Stimulated activated CD8-positive, alpha-beta memory T cell treated with anti-CD3 and anti-CD28 coated beads, Interleukin-7, amount 100 ng/mL, for 24 hours (primary cell): ENCODE results near the gene PPP2R5C.

Source experiments
- DNase-seq: peaks from one replicate; pipeline ENCODE4 v3.0.0-alpha.2; 2020; ENCODE audit warnings: low read depth

Gene PPP2R5C

DNA sequence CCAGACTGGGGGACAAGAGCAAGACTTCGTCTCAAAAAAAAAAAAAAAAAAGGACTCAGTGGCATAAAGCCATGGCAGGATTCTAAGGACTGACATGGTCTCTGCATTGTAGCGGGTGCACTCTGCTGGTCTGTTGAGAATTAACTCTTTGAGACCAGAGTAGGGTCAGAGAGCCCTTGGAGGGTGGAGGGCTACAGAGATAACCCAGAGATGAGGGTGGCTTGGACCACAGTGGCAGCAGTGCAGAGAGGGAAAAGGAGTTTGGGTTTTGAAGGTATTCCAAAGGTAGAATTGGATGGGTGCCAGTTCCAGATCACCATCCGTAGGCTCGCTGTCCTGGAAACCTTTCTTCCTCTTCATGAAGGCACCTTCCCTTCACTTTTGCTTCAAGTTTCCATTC lies 188.6 kb downstream of the PPP2R5C start:
- DNase-seq, result no peak

DNA sequence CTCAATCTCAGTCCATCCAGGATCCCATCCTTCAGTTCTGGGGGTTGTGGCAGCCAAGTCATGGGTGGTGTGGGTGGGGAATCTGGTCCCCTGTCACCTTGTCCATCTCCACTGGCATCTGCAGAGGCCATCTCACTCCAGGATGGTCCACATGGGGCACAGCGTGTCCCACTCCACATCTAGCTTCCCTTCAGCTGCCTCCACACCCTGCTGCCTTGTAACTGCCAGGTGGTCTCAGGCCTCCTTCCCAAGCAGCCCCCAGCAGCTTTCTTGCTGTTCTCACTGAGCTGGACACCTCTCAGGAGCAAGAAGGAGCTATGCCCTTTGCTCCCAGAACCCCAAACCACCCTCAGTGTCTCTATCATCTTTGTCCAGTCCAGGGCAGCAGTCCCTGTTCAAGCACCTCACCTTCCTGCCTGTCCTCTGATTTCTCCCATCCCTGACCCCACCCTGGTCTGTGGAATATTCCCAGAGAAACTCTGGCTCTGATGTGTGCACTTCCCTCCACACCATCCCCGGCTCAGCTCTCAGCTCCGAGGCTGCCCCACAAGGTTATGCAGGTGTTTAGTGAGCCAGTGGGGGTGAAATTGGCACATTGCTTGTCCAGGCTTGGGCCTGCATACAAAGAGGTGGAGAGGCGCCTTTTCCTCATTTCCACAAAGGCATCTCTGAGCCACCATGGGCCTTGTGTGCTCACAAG lies 189.2 kb downstream of the PPP2R5C start:
- DNase-seq, result no peak

DNA sequence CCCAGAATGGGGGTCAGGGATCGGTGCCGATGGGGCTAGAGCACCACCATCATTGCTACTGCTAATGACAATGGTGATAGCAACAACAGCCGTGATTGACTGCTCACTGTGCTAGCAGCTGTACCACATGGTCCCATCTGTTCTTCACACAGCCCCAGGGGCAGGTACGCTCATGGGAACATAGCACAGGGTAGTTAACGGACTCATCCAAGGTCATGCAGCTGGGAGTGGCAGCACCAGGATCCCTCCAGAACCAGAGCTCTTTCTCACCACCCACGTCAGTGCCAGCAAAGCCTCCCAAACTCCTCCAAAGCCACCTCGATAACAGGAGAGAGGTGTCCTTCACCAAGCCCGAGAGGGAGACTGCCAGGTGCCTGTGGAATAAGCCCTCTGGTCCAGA lies 191.6 kb downstream of the PPP2R5C start:
- no peak for DNase-seq

DNA sequence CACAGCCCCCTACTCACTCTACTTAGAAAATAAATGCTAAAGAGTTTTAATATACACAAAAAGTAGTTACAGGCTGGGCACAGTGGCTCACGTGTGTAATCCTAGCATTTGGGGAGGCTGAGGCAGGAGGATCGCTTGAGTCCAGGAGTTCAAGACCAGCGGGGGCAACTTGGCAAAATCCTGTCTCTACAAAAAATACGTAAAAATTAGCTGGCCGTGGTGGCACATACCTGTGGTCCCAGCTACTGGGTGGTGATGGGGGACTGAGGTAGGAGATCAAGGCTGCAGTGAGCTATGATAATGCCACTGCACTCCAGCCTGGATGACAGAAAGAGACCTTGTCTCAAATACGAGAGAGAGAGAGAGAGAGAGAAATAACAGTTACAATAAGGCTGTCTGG lies 193.0 kb downstream of the PPP2R5C start:
- DNase-seq, result no peak

DNA sequence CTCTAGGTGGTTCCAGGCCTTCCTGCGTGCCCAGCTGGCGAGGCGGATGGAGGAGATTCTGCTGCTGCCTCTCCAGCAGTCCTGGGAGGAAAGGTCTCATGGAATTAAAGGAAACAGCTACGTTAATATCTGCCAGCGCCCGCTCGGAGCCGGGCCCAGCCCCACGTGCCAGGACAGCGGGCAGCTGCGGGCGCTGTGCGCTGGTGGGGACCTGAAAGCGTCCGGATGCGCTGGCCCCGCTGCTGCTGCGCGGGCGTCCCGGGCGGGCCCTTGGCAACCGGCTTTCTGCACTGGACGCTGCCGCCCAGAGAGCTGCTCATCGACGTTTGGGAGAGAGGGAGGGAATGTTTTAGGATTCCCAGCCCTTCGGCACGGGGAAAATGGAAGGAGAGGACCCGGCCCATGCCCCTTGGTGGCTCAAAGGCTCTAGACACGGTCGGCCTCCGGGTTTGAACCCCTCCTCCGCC lies 194.2 kb downstream of the PPP2R5C start:
- DNase-seq, result no peak

DNA sequence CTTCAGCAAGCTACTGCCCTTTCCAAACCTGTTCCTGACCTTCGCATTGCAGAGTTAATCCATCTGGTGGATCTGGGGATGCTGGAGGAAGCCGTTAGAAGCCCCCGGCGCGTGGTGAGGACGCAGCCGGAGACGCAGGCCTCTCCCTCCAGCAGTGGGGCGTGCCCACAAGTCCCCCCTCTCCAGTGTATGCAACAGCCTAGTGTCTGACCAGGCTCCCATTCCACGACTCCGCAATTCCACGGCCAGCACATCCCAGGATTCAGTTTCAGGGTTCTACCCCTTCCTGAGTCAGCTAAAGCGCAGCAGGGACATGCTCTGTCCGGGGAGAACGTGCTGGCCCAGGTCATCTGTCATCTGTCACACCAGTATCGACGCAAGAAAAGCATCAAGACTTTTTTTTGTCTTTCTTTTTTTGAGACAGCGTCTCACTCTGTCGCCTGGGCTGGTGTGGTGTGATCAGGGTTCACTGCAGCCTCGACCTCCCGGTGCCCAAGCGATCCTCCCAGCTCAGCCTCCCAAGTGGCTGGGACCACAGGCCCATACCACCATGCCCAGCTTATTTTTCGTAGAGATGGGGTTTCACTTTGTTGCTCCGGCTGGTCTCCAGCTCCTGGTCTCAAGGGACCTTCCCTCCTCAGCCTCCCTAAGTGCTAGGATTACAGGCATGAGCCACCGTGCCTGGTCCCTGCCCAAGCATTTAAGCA lies 194.8 kb downstream of the PPP2R5C start:
- no peak for DNase-seq

DNA sequence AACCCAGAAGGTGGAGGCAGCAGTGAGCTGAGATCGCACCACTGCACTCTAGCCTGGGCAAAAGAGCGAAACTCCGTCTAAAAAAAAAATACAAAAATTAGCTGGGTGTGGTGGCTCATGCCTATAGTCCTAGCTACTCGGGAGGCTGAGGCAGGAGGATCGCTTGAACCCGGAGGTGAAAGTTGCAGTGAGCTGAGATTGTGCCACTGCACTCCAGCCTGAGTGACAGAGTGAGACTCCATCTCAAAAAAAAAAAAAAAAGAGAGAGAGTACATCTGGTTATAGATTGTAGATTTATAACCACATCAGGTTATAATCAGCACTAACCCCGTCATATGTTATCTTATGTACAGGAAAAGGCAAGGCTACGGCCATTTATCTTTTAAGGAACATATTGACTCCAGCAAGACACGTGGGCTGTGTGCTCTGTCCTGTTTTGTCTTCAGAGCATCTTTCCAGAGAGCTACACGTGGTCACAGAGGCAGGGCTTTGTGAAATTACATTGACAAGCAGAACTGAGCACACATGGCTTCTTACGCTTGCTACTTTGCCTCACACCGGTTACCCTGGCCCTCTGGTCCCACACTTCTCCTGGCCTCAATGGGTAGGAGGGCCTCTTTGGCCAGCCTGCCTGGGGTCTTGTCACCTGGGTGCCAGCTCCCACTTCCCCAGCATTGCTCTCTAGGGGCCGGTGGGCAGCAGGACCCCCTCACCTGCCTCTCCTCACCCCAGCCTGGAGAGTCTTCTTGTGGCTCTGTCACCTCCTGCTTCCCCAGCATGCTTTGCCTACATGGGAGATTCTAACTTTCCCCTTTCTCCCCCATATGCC lies 196.1 kb downstream of the PPP2R5C start:
- no peak for DNase-seq

DNA sequence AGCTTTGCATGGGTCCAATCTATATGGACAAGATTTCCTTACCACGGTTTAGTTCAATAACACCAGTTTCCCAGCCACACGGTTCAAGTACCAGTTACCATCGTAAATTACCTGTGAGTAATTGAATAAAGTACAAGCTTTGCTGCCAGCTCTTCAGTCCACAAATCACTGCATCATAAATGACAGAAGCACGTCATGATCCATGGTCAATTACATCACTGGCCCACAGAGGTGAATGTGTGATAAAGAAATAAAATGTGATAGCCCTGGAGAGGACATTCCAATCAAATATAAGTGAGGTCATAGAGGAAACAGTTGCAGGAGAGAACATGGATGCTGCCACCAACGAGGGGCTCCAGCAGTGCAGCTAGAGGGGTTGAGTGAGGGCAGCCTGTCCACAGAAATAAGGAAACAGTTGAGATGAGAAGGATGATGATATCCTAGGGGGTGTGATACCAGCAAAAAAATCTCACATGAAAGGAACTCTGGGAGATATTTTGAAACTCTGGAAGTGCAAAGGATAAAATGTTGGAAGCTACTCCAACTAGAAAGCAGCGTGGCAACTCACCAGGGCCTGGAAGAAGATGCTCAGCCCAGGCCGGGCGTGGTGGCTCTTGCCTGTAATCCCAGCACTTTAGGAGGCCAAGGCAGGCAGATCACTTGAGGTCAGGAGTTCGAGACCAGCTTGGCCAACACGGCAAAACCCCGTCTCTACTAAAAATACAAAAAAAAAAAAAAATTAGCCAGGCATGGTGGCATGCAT lies 197.1 kb downstream of the PPP2R5C start:
- DNase-seq, result no peak

DNA sequence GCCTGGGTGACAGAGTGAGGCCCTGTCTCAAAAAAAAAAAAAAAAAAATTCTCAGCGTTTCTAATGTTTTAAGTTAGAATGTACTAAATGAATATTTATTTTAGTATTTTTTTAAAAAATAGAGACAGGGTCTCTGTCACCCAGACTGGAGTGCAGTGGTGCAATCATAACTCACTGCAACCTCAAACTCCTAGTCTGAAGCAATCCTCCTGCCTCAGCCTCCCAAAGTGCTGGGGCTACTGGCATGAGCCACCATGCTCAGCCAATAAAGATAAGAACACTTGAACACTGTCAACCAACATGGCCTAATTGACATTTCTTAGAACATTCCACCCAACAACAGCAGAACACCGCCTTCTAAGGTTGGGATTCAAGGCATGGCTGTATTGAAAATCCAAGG lies 197.8 kb downstream of the PPP2R5C start:
- no peak for DNase-seq

DNA sequence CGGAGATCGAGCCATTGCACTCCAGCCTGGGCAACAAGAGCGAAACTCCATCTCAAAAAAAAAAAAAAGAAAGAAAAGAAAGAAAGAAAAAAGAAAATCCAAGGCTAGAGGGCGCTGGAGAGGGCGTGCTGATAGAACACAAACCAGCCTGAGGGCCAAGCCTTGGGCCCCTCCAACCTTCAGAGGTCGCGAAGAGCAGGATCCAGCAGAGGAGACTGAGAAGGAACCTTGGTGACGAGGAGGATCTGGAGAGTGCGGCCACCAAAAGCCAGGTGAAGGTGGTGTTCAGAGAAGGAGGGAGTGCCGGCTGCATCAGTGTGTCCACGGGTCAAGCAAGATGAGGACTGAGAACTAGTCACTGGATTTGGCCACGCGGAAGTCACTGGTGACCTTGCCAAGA lies 198.7 kb downstream of the PPP2R5C start:
- no peak for DNase-seq

DNA sequence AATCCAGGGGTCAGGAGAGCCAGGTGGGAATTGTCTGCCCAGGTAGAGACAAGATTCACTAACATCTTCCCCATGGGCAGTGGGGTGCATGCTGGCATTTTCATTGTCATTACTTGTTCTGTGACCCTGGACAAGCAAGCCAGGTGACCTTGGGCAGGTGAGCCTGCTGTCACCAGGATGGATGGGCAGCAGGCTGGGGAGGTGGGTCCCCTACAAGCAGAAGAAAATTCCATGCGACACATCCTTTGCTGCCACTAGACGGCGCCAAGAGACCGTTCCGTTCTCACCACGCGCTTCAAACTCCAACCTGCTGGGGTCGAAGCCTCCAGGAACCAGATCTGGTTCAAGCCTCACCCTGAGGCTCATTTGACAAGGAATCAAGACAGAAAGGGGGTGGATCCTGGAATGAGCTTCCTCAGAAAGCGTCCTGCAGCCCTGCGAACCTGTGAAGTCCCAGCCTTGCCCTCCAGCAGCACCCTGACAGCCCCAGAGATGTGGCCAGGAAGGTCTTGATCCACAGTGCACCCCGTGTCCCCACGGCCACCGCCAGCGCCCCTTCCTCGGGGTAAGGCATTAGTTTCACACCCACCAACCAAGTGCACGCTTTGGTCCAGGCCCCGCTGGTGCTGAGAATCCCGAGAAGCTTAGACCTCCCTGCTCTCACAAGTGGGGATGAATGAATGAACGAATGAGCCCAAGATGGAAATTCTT lies 199.7 kb downstream of the PPP2R5C start:
- peak; percentile 55 for DNase-seq

DNA sequence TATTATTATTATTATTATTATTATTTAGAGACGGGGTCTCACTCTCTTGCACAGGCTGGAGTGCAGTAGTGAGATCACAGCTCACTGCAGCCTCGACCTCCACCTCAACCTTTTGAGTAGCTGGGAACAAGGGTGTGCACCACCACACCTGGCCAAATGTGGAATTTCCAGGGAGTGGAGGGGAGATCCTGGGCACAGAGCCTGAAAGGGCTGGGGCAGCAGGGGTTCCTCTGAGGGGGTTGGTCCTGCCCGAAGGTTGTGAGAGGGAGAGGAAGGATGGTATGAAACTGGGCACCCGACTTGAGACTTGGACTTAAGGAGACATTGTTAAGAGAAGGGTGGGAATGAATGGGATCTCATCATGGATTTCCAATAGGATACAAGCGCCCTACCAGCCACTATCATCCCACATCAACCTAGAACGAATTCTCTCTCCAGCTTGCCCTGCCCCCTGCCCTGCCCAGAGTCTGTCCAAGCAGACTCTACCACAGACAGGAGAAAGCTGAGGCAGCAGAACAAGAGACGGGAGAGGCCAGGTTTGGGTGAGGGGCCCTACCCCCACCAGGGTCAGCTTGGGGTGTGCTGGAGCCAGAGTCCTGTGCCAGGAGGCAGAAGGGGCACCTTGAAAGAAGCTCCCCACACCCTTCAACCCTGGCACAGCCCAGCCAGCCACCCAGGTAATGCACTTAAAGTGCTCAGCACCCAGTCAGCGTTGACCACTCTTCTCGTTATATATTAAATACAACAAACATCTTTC lies 200.4 kb downstream of the PPP2R5C start:
- DNase-seq, result no peak

DNA sequence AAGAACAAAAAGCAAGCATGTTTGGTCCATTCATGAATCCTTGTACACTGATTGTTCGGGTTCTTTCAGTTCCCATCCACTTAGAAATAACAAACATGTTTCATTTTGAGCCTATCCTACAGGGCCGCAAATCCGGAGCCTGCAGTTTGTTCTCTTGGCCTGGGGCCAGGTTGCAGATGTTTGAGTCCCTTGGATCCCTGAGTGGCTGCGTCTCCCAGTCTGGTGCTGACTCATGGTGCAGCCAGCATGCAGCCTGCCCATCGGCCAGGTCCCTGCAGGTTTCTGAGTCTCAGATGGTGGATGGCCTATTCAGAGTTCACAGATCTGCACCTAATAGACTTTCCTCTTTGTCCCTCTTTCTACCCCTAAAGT lies 201.0 kb downstream of the PPP2R5C start:
- no peak for DNase-seq

DNA sequence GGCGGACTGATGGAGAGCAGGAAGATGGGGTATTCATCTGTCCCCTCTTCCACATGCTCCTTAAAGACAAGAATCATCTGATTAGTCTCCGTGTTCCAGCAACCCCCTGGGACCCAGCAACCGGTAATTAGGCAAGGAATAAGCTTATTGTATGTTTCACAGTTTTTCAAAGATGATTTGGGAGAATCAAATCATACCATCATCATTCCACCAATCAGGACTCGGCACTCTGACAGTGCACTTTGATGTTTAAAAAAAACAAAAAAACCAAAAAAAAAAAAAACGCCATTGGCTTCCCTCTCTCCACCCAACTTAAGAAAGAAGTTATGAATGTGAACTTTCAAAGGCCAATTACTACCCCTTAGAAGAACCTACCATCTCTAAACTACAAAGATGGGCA lies 201.5 kb downstream of the PPP2R5C start:
- no peak for DNase-seq

DNA sequence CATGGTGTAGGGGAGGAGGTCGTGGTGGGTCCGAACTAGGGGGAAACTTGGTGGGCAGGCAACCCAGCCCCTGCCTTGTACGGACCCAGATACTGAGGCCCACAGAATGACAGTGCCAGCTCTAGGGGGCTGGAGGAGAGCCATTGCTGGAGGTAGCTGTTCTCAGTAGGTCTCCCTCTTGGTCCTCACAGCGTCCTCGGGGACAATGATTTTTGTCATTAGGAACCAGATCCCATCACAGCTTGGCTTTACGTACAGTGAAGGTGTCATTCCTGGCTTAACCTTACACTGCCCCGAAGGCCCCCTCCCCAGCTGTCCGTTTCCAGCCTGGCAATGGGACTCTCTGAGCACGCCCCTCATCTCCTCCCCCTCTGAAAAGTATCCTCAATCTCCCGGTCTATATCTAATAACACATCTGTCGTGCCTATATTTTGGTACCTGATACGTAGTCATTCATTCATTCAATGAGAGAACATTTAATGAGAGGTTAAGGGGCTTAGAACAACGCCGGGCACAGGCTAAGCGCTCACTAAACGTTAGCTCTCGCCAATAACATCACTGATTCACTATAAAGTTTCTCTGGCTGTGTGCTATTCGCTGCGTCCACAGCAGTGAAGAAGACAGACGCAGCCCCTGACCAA lies 202.3 kb downstream of the PPP2R5C start:
- no peak for DNase-seq

DNA sequence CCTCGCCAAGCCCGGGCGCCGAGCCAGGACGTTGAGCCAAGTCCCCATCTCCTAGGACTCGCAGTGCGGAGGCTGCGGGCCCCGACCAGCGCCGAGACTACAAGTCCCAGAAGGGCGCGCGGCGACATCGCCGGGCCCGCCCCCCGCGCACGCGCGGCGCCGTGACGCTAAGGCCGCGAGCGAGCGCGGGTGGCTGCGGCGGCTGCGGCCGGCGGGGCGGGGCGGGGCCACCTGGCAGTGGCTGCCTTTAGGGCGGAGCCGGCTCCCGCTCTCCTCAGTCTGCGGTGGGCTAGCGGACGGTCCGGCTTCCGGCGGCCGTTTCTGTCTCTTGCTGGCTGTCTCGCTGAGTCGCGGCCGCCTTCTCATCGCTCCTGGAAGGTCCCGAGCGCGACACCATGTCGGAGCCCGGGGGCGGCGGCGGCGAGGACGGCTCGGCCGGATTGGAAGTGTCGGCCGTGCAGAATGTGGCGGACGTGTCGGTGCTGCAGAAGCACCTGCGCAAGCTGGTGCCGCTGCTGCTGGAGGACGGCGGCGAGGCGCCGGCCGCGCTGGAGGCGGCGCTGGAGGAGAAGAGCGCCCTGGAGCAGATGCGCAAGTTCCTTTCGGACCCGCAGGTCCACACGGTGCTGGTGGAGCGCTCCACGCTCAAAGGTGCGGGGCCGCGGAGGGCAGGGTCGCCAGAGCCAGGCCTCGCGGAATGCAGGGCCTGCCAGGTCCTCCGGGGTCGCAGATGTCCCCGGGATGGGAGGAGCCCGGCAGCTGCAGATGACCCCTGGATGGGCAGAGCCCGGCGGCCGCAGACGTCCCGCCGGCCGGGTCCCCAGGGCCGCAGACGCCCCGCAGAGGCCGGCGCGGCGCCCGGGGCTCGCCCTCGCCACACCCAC lies 203.0 kb downstream of the PPP2R5C start, which contains the start of gene DYNC1H1:
Gene DYNC1H1 (plus strand): TSS at position 277 of the 884 bp plus-strand sequence. CDS start 119 bp downstream, at position 396.
- DNase-seq, result peak; percentile 63

DNA sequence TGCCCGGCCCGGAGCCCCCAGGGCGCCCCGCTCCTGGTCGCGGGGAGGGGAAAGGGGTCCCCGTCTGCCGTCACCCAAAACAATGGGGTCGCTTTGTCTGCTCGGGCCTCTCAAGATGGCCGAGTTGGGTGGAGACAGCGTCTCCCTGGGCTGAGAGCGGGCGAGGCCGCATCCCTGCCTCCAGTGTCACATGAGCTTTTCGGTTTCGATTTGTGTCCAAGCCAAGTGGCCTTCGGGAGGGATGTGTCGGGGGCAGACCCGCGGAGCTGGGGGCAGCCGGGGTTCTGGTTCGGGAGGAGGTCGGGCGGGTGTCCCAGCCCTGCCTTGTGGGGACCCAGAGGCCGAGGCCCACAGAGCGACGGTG lies 203.7 kb downstream of the PPP2R5C start:
- DNase-seq, result no peak

DNA sequence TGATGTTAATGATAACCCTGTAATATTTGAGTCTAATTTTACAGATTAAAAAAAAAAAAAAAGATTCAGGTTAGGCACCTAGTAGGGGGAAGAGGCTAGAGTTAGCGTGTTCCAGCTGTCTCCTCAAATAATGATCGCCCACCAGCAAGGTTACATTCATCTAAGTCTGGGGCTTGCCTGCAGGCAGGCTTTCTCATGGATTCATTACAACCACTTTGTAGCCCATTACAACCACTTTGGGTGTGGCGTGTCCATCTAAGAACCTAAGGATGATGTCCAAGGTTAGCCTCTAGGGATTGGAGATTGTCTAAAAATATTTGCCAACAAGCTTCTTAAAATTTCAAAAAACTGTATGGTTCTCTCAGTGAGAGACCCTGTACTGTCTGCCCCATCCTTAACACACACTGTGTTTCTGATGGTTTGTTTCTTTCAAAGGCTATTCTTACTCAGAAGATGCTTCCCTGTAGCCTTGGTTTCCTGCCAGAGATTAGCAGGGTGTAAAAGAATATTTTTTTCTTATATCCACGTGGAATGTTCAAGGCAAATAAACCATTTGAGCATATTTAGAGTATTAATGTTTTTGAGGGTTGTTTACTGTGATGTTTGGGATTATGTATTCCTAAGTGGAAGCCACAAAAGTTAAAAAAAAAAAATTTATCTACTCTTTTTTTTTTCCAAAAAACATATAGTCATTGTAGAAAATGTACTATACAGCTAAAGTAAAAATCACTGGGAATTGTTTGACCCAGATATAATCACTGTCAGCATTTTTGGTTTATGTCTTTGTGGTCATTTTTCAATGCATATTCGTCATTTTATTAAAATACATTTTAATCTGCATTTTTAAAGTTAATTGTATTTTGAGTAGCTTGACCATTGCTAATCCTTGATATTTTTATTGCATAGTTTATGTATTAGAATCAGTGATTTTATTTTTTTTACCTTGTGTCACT lies 204.5 kb downstream of the PPP2R5C start:
- DNase-seq, result no peak
